HFF-Myc (cell line): Measurements from ENCODE around the gene CCDC144A.
"Not testable (repeated sequence)": the region's sequence is repeated elsewhere in the genome, so short reads cannot be mapped to it uniquely, and the experiment has no call there.

ENCODE experiments used
- DNase-seq: peaks from one replicate; pipeline ENCODE4 v3.0.0-alpha.2; 2011; ENCODE audit warnings: low read depth; ENCODE audit errors: extremely low read depth
- H3K4me3 ChIP-seq: replicated peaks from 2 replicates; pipeline ENCODE4 v1.5.1; 2011; ENCODE audit warnings: low read depth, mild to moderate bottlenecking, control low read depth, low read length
- CTCF ChIP-seq: IDR thresholded peaks from 2 replicates; pipeline ENCODE4 v1.5.1; 2012; ENCODE audit warnings: mild to moderate bottlenecking, low read depth, low read length, control low read depth; ENCODE audit errors: missing control alignments

The CCDC144A gene

GRCh38 chr17:16676676-16677268 lies 13.3 kb upstream of the CCDC144A start:
- no peak for DNase-seq
- TF ChIP-seq CTCF, result no peak
- H3K4me3 ChIP-seq, result no peak overlapping the region

GRCh38 chr17:16683290-16684138 lies 6.5 kb upstream of the CCDC144A start:
- not testable (repeated sequence) for H3K4me3 ChIP-seq, DNase-seq

GRCh38 chr17:16686019-16686418 lies 4.0 kb upstream of the CCDC144A start:
- DNase-seq, H3K4me3 ChIP-seq: not testable (repeated sequence)

- not testable (repeated sequence) for DNase-seq, H3K4me3 ChIP-seq
These were observed 2.9 kb upstream of the CCDC144A start for GRCh38 chr17:16687151-16687550.

- not testable (repeated sequence) for H3K4me3 ChIP-seq, DNase-seq
These were observed 406 bp downstream of the CCDC144A start for GRCh38 chr17:16690447-16690846.

- not testable (repeated sequence) for H3K4me3 ChIP-seq, DNase-seq
These were observed 7.6 kb downstream of the CCDC144A start for GRCh38 chr17:16697603-16698002.

GRCh38 chr17:16745492-16746203 lies 55.6 kb downstream of the CCDC144A start:
- DNase-seq, H3K4me3 ChIP-seq: not testable (repeated sequence)

GRCh38 chr17:16746571-16746970 lies 56.5 kb downstream of the CCDC144A start:
- not testable (repeated sequence) for DNase-seq, H3K4me3 ChIP-seq

GRCh38 chr17:16750515-16750914 lies 60.5 kb downstream of the CCDC144A start:
- not testable (repeated sequence) for DNase-seq, H3K4me3 ChIP-seq

- DNase-seq, H3K4me3 ChIP-seq: not testable (repeated sequence)
- peak; percentile 14 for TF ChIP-seq CTCF
These were observed 61.3 kb downstream of the CCDC144A start for GRCh38 chr17:16751224-16751923.

- not testable (repeated sequence) for DNase-seq, H3K4me3 ChIP-seq
These were observed 61.9 kb downstream of the CCDC144A start for GRCh38 chr17:16751924-16752287.

GRCh38 chr17:16757520-16757919 lies 67.5 kb downstream of the CCDC144A start:
- H3K4me3 ChIP-seq, DNase-seq: not testable (repeated sequence)

- DNase-seq, H3K4me3 ChIP-seq: not testable (repeated sequence)
These were observed 68.1 kb downstream of the CCDC144A start for GRCh38 chr17:16758177-16758576.

GRCh38 chr17:16768290-16769175 lies 78.5 kb downstream of the CCDC144A start:
- not testable (repeated sequence) for DNase-seq

More at GRCh38 chr17:16768290-16769175, 78.5 kb downstream of the CCDC144A start:
- not testable (repeated sequence) for H3K4me3 ChIP-seq
